IMR-90 (cell line): ENCODE measurements around the gene RNF103.

ENCODE experiments used
- BHLHE40 ChIP-seq: fragments of 150-350 bp; IDR thresholded peaks from 2 replicates; pipeline ENCODE4 v1.6.1; 2016; ENCODE audit warnings: mild to moderate bottlenecking, low read depth, low read length
- CTCF ChIP-seq: conservative IDR thresholded peaks from 2 replicates; pipeline ENCODE4 v1.5.1; 2012; ENCODE audit warnings: mild to moderate bottlenecking, low read depth, low read length, improper control_type of control experiment
- FOS ChIP-seq: fragments of 150-350 bp; IDR thresholded peaks from 2 replicates; pipeline ENCODE4 v1.6.1; 2016; ENCODE audit warnings: low read depth, low read length
- POLR2A ChIP-seq: IDR thresholded peaks from 2 replicates; pipeline ENCODE4 v1.6.1; 2012; ENCODE audit warnings: mild to moderate bottlenecking, low read depth, low read length

GRCh38 chr2:86622519-86623042 is 1.1 kb downstream of the RNF103 start:
- no peak for TF ChIP-seq CTCF
- no peak for TF ChIP-seq BHLHE40
- no peak for TF ChIP-seq POLR2A
- TF ChIP-seq FOS = no peak
